H1 (cell line): ENCODE results near the gene DENND1A. TPM values are rescaled to one million over a fixed set of nuclear protein-coding genes. Genes with fewer than 3 reads are reported as not detected.

ENCODE experiments used
- CHD2 ChIP-seq: IDR thresholded peaks from 2 replicates; pipeline ENCODE4 v1.6.1; 2012; ENCODE audit warnings: low read length, improper control_type of control experiment
- POLR2AphosphoS5 ChIP-seq: IDR thresholded peaks from 2 replicates; pipeline ENCODE4 v1.6.1; 2011; ENCODE audit warnings: low read depth, low read length
- SIX5 ChIP-seq: IDR thresholded peaks from 2 replicates; pipeline ENCODE4 v1.6.1; 2011; ENCODE audit warnings: mild to moderate bottlenecking, low read depth, low read length
- TAF1 ChIP-seq: IDR thresholded peaks from 2 replicates; pipeline ENCODE4 v1.6.1; 2011; ENCODE audit warnings: mild to moderate bottlenecking, low read depth, low read length
- TEAD4 ChIP-seq: IDR thresholded peaks from 2 replicates; pipeline ENCODE4 v1.6.1; 2012; ENCODE audit warnings: low read depth, low read length, inconsistent platforms, mixed read lengths
- polyA plus RNA-seq, 7 experiments: library from polyadenylated mRNA; depleted of rRNA in 3 of 7; stranded (reverse) in 5 of 7; unstranded in 2 of 7; fragments of >200 nt in 5 of 7; fragments of 200-250 nt in 2 of 7; gene quantifications; 1 replicate in 5 of 7; 2 replicates in 1 of 7; 4 replicates in 1 of 7; pipeline versions ENCODE4 v1.2.1 to v1.2.3, GENCODE V29; 2011 to 2013; ENCODE audit warnings: missing spikeins in 2 of 7, mixed read lengths in 2 of 7
- total RNA-seq: library from RNA; stranded (reverse); fragmentation: NEBNext Ultra II Directional; extraction: Animal tissue kit (Norgen Biotek cat#: 25700); gene quantifications from 2 replicates; pipeline ENCODE4 v1.2.1, GENCODE V29; 2021

Gene DENND1A
- total and polyA plus RNA-seq, 2 of the 8 experiments (the other 6 are each of a cell fraction or from before 2014, with no cell fraction given): 24.1 to 26.4 TPM

DNA sequence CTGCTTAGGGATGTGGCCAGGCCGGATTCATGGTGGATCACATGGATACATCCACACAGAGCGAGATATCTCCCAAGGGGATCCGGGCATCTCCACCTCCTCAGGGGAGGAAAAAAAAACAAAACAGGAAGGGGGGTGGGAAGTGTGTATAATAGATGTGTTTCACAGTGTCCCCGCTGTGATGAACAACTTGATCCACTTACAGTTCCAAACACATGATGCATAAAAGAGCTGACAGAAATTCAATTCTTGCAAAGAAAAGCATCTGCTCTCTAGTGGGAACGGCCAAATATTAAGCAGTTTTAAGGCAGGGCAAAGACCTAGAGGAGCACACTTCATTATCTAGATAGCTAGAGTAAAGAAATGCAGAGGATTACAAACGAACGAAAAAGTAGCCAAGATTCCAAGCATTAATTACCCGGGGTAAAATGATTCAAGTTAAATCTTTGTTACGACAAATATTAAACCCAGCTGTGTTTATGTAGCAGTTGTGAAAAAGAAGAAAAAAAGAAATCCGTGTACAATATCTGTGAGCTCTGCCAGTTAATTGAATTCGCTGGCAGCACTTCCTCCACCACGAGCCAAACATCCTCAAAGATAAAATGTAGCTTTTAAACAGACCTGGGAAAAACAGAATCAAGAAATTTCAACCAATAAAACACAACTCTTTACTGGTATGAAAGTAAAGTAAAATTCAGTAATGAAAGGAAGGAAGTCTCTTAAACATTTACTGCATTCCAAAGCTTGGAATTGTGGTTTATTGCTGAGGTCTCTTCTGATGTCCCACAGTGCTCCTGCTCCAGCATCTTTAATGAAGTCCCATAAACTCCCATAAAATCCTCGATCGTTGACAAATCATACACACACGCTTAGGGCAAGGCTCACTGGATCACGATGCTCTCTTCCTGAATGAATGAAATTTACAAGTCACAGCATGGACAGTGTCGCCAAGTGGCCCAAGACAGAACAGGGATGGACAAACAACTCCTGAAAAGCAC lies 360.9 kb downstream of the DENND1A start (continued):
- no peak for TF ChIP-seq TAF1
- TF ChIP-seq POLR2AphosphoS5: no peak
- no peak for TF ChIP-seq CHD2
- TF ChIP-seq TEAD4: no peak
- no peak for TF ChIP-seq SIX5
- TF ChIP-seq, all 59 proteins: peak for 0
